Panc1 (cell line): Measurements from ENCODE around the gene UBASH3A.

Experiments
- CTCF ChIP-seq: fragments of 450-650 bp; IDR thresholded peaks from 2 replicates; pipeline ENCODE4 v1.5.1; 2017; ENCODE audit warnings: mild to moderate bottlenecking
- POLR2AphosphoS5 ChIP-seq: IDR thresholded peaks from 2 replicates; pipeline ENCODE4 v1.6.1; 2012; ENCODE audit warnings: mild to moderate bottlenecking, low read depth, low read length, moderate library complexity
- REST ChIP-seq, 2 experiments: IDR thresholded peaks; 2 replicates each; pipeline ENCODE4 v1.6.1; 2011 to 2012; ENCODE audit warnings: low read depth in 2 of 2, control low read depth in 1 of 2, low read length in 1 of 2, mild to moderate bottlenecking in 1 of 2, moderate library complexity in 1 of 2; ENCODE audit not compliant: insufficient read depth in 1 of 2
- SIN3A ChIP-seq: IDR thresholded peaks from 2 replicates; pipeline ENCODE4 v1.6.1; 2012; ENCODE audit warnings: low read depth, mild to moderate bottlenecking, low read length, moderate library complexity, borderline replicate concordance; ENCODE audit not compliant: insufficient read depth
- TCF7L2 ChIP-seq: IDR thresholded peaks from 2 replicates; pipeline ENCODE4 v1.6.1; 2011; ENCODE audit warnings: mild to moderate bottlenecking, low read depth, low read length, inconsistent platforms

GRCh38 chr21:42437786-42438185 is 34.1 kb downstream of the UBASH3A start:
- no peak for TF ChIP-seq TCF7L2
- TF ChIP-seq CTCF = no peak
- TF ChIP-seq SIN3A = no peak
- TF ChIP-seq POLR2AphosphoS5 = no peak
- TF ChIP-seq REST (IDR thresholded peaks at IDR 0.05; ENCODE audit: insufficient read depth in 1 of 2, low read depth in 2 of 2, low read length in 1 of 2) = peak; percentile 79 to 92
